GM20431 (cell line): ENCODE measurements around the gene TTLL6.
"Not testable (repeated sequence)": the region's sequence is repeated elsewhere in the genome, so short reads cannot be mapped to it uniquely, and the experiment has no call there.

Experiments
- in situ Hi-C: fragments of 300-500 bp; cut with MseI, MboI; formaldehyde crosslinking; loops from one replicate; pipeline ENCODE4 v1.15.0; 2020; ENCODE audit warnings: low sequenced_read_pairs; ENCODE audit not compliant: unreplicated experiment

Gene TTLL6

GRCh38 chr17:48818361-48818841, 1.4 kb upstream of the TTLL6 start:
- in situ Hi-C loops = loop anchor here (25.0 kb wide), 1 partner anchor 219 kb away; no protein-coding TSS in a partner anchor

GRCh38 chr17:48816438-48816773, 623 bp downstream of the TTLL6 start:
- in situ Hi-C loops = loop anchor here (25.0 kb wide), 1 partner anchor 221 kb away; no protein-coding TSS in a partner anchor

GRCh38 chr17:48815311-48815710, 1.7 kb downstream of the TTLL6 start:
- in situ Hi-C loops = loop anchor here (25.0 kb wide), 1 partner anchor 222 kb away; no protein-coding TSS in a partner anchor

GRCh38 chr17:48814504-48814903, 2.5 kb downstream of the TTLL6 start:
- in situ Hi-C loops = loop anchor here (5.0 to 25.0 kb wide), 2 partner anchors 68 to 223 kb away; no protein-coding TSS in a partner anchor

GRCh38 chr17:48812001-48812400, 5.0 kb downstream of the TTLL6 start:
- in situ Hi-C loops = loop anchor here (5.0 to 25.0 kb wide), 2 partner anchors 70 to 225 kb away; no protein-coding TSS in a partner anchor

GRCh38 chr17:48809182-48809581, 7.8 kb downstream of the TTLL6 start:
- in situ Hi-C loops = loop anchor here (25.0 kb wide), 1 partner anchor 228 kb away; no protein-coding TSS in a partner anchor

GRCh38 chr17:48804936-48805411, 12.1 kb downstream of the TTLL6 start:
- in situ Hi-C loops = loop anchor here (25.0 kb wide), 1 partner anchor 232 kb away; no protein-coding TSS in a partner anchor

- in situ Hi-C loops = loop anchor here (25.0 kb wide), 1 partner anchor 237 kb away; no protein-coding TSS in a partner anchor
Observed at GRCh38 chr17:48800626-48801217, 16.3 kb downstream of the TTLL6 start.

GRCh38 chr17:48799069-48799723, 17.8 kb downstream of the TTLL6 start:
- in situ Hi-C loops = no loop called here

GRCh38 chr17:48796163-48796522, 20.9 kb downstream of the TTLL6 start:
- in situ Hi-C loops = not testable (repeated sequence)

- in situ Hi-C loops = no loop called here
Observed at GRCh38 chr17:48795444-48796162, 21.4 kb downstream of the TTLL6 start.

- in situ Hi-C loops = no loop called here
Observed at GRCh38 chr17:48792033-48792798, 24.8 kb downstream of the TTLL6 start.

- in situ Hi-C loops = no loop called here
Observed at GRCh38 chr17:48791128-48792032, 25.6 kb downstream of the TTLL6 start.

GRCh38 chr17:48790607-48791127, 26.4 kb downstream of the TTLL6 start:
- in situ Hi-C loops = no loop called here

GRCh38 chr17:48787828-48788227, 29.2 kb downstream of the TTLL6 start:
- in situ Hi-C loops = no loop called here

GRCh38 chr17:48779421-48779820, 37.6 kb downstream of the TTLL6 start:
- in situ Hi-C loops = no loop called here

GRCh38 chr17:48776602-48777001, 40.4 kb downstream of the TTLL6 start:
- in situ Hi-C loops = no loop called here

GRCh38 chr17:48773245-48773644, 43.8 kb downstream of the TTLL6 start:
- in situ Hi-C loops = no loop called here

- in situ Hi-C loops = no loop called here
Observed at GRCh38 chr17:48770954-48771353, 46.1 kb downstream of the TTLL6 start.
